Measurements from ENCODE around the gene RASAL2.
A peak's percentile ranks its signal among the peaks of the same experiment; 100 is the strongest.
"Not testable (repeated sequence)": the region's sequence is repeated elsewhere in the genome, so short reads cannot be mapped to it uniquely, and the experiment has no call there.

The RASAL2 gene

DNA sequence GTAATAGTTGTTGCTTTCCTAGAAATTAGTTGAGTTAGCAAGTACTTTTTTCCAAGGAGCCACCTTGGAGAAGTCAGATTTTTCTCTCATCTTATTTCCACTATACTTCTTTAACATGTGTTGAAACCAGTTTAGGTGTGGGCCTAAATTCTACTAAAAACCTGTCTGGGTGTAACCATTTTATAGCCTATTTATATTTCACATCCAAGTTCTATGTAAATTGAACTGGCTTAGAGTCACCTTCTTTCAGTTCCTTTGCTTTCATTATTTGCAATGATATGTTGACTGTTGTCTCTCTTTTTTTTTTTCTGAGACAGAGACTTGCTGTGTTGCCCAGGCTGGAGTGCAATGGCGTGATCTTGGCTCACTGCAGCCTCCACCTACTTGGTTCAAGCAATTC, 207.2 kb downstream of the RASAL2 start:
- no peak for DNase-seq

DNA sequence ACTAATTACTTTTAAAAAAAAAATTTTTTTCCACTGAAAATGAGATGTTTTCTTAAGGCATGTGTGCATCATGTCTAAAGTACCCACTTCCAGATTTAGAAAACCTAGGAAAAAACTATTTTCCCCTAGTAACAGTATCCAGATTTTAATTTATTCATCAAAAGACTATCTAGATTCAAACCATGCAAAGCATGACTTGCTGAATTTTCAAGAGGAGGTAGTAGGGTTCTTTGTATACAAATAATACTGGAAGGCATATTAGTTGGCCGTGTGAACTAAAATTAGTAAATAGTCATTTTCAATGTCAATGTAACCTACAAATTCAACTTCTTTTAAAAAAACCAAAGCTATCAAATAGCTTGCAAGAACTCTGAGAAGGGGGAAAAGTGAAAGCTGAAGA, 213.4 kb downstream of the RASAL2 start:
- DNase-seq: no peak

GRCh38 chr1:178308438-178308837, 214.5 kb downstream of the RASAL2 start:
- no peak for DNase-seq

- DNase-seq: peak; percentile 44 to 82
These were observed 216.8 kb downstream of the RASAL2 start for GRCh38 chr1:178310685-178311105.

DNA sequence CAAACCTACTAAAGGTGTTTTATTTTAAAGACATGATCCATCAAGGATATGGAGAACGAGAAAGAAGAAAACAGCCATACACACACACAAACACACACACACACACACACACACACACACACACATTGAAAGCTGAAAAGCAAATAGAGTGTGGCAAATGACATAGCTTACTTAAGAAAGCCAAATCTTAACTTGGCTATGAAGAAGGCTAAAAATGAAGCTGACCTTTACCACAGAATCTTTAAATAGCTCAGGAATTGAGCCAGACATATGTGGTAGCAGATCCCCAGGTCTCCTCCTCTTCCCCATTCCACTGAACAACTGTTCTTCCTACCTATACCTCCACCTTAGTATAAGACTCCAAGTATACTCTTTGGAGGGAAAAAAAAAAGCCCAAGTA, 217.3 kb downstream of the RASAL2 start:
- no peak for DNase-seq

DNA sequence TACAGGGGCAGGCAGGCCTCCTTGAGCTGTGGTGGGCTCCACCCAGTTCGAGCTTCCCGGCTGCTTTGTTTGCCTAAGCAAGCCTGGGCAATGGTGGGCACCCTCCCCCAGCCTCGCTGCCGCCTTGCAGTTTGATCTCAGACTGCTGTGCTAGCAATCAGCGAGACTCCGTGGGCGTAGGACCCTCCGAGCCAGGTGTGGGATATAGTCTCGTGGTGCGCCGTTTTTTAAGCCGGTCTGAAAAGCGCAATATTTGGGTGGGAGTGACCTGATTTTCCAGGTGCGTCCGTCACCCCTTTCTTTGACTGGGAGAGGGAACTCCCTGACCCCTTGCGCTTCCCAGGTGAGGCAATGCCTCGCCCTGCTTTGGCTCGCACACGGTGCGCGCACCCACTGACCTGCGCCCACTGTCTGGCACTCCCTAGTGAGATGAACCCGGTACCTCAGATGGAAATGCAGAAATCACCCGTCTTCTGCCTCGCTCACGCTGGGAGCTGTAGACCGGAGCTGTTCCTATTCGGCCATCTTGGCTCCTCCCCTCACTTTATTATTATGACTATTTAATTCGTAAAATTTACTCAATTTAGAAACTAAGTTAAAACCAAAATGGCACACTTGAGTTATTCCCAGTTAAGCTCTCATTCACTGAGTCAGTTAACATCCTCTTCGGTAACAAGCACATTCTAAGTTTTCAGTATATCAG, 226.5 kb downstream of the RASAL2 start:
- DNase-seq: not testable (repeated sequence)

- DNase-seq: no peak
These were observed 229.2 kb downstream of the RASAL2 start for GRCh38 chr1:178323067-178323466.

DNA sequence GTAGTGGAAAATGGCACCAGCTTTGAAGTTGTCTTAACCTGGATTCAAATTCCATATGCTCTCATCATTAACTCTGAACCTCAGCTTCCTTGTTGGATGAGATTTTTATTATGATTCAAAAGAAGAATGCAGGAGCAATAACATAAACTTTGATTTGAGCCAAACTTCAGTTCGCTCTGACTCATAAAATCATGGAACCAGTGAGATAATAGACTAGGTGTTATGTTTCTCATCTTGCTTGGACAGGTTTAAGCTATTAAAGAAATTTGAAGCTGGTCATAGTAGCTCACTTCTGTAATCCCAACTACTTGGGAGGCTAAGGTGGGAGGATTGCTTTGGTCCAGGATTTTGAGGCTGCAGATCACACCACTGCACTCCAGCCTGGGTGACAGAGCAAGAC, 230.1 kb downstream of the RASAL2 start:
- no peak for DNase-seq

DNA sequence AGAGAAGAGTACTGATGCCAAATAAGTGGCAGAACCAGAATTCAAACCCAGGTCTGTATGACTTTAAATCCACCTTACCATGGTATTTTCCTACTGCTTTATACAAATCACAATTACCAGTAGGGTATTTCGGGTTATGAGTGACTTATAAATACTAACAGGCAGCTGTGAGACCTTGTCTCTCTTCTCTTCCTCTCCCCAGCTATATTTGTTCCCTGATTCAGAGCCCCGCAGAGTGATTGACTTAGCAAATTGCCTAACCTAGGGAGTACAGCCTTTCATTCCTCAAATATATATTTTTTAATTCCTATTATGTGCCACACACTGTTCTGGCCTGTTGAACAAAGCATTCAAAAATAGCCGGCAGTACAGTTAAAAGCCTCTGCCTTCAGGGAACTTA, 234.8 kb downstream of the RASAL2 start:
- DNase-seq: no peak

- no peak for DNase-seq
These were observed 236.2 kb downstream of the RASAL2 start for GRCh38 chr1:178330153-178330552.

DNA sequence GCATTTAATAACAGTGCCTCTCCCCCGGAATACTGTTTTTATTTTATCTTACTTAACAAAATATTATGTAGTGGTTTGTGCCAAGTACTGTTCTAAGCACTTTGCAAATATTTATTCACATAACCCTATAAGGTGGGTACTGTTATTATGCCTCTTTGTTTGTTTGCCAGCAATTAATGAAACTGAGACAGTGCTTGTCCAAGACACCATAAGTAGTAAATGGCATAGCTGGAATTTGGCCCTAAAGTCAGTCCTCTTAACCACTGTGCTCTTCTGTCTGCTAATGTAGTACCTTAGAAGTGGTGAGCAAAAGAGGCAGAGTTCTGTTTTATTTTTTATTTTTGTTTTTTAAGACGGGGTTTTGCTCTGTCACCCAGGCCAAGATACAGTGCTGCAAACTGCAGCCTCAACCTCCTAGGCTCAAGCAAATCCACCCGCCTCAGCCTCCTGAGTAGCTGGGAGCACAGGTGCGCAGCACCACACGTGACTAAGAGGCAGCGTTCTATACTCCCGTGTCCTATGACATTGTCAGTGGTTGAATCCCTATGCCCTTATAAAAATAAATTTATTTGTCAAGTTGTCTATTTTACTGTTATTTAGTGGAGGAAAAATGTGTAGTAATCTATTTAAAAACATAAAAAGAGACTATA, 237.1 kb downstream of the RASAL2 start:
- no peak for DNase-seq

- no peak for DNase-seq
These were observed 241.5 kb downstream of the RASAL2 start for GRCh38 chr1:178335426-178335825.

GRCh38 chr1:178337091-178337706, 243.3 kb downstream of the RASAL2 start:
- DNase-seq: no peak

GRCh38 chr1:178339834-178340233, 245.9 kb downstream of the RASAL2 start:
- DNase-seq: no peak

GRCh38 chr1:178341261-178341956, 247.5 kb downstream of the RASAL2 start:
- DNase-seq: no peak

DNA sequence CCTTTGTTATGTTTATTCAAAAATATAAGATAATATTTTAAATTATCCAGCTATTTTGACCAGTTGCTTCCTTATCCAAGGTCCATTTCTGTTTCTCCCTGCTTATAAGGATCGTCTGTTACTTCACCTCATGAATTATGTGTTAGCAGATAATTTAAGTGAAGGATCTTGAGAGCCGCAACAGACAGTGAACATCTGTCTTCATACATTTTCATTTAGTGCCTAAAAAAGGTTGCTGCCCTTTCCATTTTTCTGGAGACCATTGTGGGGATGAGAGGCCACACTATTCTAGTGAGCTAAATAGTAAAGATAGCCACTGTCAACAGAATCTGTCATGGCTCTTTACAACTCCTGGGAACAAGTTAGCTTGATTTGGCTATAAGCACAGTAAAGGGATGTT, 248.8 kb downstream of the RASAL2 start:
- DNase-seq: no peak

- DNase-seq: no peak
These were observed 250.7 kb downstream of the RASAL2 start for GRCh38 chr1:178344513-178345091.

GRCh38 chr1:178345238-178345637, 251.3 kb downstream of the RASAL2 start:
- DNase-seq: no peak

DNA sequence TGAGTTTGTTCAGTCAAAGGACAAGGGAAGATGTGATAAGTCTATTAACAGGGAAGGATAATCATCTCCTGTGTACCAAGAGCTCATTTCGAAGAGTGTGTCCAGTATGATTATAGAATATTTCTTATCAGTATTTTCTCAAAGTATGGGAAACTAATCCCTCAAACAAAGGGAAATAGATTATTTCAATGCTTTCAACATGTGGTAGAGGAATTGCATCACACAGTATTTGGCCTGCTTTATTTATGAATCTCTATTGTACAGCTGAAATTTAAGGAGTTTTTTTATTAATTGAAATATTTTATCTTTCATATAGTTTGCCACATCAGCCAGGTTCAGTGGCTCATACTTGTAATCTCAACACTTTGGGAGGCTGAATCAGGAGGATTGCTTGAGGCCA, 251.9 kb downstream of the RASAL2 start:
- no peak for DNase-seq

GRCh38 chr1:178349801-178350200, 255.9 kb downstream of the RASAL2 start:
- no peak for DNase-seq

DNA sequence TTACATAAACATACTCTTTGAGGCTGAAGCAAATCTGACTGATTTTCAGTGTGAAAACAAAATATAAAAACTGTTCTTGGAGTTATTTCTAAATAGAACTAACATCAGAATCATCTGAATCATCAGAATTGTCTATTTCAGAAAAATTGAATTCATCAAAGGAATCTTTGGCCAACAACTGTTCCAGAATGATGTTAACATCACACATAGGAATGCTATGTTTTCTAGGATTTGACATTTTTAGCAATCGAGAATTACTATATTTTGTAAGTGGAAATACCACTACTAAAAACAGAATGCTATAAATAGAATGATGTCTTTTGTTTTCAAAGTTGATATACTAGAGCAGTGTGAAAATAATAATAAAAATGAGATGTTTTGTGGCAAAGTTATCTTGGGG, 258.0 kb downstream of the RASAL2 start:
- DNase-seq: not testable (repeated sequence)

DNA sequence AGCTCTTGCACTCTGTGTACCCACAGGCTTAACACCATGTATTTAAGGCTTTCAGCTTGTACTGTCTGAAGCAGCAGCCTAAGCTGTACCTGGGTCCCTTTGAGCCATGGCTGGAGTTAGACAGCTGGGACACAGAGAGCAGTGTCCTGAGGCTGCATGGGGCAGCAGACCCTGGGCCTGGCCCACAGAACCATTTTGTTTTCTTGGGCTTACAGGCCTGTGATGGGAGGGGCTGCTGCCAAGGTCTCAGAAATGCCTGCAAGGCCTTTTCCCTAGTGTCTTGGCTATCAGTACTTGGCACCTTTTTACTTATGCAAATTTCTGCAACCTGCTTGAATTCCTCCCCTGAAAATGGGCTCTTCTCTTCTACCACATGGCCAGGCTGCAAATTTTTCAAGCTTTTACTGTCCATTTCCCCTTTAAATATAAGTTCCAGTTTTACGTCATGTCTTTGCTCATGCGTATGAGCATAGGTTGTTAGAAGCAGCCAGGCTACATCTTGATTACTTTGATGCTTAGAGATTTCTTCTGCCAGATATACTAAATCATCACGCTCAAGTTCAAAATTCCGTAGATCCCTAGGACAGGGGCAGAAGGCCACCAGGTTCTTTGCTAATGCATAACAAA, 259.0 kb downstream of the RASAL2 start:
- DNase-seq: no peak

DNA sequence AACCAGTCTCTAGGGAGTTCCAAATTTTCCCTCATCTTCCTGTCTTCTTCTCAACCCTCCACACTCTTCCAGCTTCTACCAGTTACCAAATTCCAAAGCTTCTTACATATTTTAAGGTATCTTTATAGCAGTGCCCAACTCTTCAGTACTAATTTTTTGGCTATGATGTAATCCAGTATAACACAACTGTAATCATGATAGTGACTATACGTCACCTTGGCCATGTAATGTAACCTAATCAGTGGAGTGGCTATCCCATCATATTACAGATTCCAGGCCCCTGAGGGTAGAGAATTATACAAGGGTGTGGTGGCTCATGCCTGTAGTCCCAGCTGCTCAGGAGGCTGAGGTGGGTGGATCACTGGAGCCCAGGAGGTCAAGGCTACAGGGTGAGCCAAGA, 259.6 kb downstream of the RASAL2 start:
- DNase-seq: no peak

Data from NCI-H446 (cell line).